T47D (cell line): ENCODE data around the gene MSANTD2.

Source experiments
- DNase-seq, 2 experiments: peaks; one replicate each; pipeline versions ENCODE4 v3.0.0 to v3.0.0-alpha.2; 2011 to 2012; ENCODE audit warnings: low read depth in 1 of 2, low spot score in 1 of 2
- JUND ChIP-seq: IDR thresholded peaks from 2 replicates; pipeline ENCODE4 v1.6.1; 2012; ENCODE audit warnings: low read depth
- in situ Hi-C: cut with HindIII; loops from 2 replicates; pipeline ENCODE4 v1.10.0; 2016; ENCODE audit warnings: low sequenced_read_pairs, low pct_unique_long_range_greater_than_20kb

MSANTD2 gene

DNA sequence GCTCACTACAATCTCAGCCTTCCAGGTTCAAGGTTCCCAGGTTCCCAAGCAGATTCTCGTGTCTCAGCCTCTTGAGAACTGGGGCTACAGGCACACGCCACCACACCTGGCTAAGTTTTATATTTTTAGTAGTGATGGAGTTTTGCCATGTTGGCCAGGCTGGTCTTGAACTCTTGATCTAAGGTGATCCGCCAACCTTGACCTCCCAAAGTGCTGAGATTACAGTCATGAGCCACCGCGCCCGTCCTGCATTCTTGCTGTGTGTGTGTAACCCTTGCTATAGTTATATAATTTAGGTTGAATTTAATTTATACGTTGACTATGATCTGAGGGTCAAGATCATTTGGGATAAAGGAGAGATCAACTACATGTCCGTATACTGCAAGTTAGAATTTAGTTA lies 35.7 kb upstream of the MSANTD2 start:
- TF ChIP-seq JUND, result no peak
- DNase-seq, result no peak
- in situ Hi-C loops, result loop anchor here (10.0 kb wide), 1 partner anchor 171 kb away; no protein-coding TSS in a partner anchor

DNA sequence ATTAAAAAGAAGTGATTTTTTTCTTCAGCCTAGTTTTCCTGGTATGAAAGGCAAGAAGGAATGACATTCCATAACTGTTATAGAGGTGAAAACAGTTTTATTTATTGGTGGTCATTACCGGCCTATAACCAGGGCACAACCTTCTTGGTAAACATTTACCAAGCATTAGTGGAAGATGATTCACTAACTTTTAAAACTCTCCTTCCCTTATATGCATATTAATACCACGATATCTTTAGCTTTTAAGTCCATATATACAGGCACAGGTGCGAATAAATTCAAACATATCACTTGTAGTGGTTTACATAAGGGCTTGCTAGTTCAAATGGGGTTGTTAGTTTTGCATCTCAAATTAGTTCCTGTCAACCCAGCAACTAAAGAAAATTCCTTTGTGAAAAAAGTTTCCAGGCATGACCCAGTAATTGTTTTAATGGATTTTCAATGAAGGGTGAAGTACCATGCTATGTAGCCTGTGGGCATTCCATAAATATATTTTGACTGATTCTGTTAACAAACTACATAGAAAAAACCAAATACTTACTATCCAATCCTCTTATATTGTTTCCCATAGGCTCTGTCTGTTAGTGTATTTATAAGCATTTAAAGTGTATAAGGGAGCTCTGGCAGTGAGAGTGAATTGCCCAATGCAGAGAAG lies 34.4 kb upstream of the MSANTD2 start:
- no peak for DNase-seq
- in situ Hi-C loops, result loop anchor here (10.0 kb wide), 1 partner anchor 170 kb away; no protein-coding TSS in a partner anchor
- TF ChIP-seq JUND, result no peak

GRCh38 chr11:124832571-124832970 lies 32.4 kb upstream of the MSANTD2 start:
- TF ChIP-seq JUND, result no peak
- in situ Hi-C loops, result loop anchor here (10.0 kb wide), 1 partner anchor 168 kb away; no protein-coding TSS in a partner anchor
- DNase-seq, result no peak

DNA sequence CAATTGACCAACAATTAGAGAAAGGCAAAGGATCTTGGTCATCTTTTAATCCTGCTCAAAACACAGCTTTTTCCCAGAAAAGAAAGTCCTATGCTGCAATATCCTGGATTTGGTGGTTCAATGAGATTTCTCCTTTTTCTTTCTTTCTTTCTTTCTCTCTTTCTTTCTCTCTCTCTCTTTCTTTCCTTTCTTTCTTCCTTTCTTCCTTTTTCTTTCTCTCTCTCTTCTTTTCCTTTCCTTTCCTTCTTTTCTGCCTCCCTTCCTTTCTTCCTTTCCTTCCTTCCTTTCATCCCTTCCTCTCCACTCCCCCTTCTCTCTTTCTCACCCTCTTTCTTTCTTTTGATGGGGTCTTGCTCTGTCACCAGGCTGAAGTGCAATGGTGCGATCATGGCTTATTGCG lies 31.7 kb upstream of the MSANTD2 start:
- DNase-seq, result no peak
- in situ Hi-C loops, result loop anchor here (10.0 kb wide), 1 partner anchor 167 kb away; no protein-coding TSS in a partner anchor
- no peak for TF ChIP-seq JUND

DNA sequence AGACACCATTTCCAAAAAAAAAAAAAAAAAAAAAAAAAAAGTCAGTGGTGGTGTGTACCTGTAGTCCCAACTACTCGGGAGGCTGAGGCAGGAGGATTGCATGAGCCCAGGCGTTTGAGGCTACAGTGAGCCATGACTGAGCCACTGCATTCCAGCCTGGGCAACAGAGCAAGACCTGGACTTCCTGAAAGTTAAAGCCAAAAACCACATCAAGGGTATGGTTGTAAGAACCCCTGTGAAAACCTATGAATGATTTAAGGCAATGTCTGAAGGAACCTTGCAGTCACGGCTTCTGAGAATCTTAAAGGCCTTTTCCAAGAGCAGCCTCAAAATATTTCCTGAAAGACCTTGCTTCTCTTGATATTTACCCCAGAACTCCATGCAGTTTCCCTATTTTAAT lies 30.5 kb upstream of the MSANTD2 start:
- DNase-seq, result no peak
- TF ChIP-seq JUND, result no peak
- in situ Hi-C loops, result loop anchor here (10.0 kb wide), 1 partner anchor 166 kb away; no protein-coding TSS in a partner anchor

DNA sequence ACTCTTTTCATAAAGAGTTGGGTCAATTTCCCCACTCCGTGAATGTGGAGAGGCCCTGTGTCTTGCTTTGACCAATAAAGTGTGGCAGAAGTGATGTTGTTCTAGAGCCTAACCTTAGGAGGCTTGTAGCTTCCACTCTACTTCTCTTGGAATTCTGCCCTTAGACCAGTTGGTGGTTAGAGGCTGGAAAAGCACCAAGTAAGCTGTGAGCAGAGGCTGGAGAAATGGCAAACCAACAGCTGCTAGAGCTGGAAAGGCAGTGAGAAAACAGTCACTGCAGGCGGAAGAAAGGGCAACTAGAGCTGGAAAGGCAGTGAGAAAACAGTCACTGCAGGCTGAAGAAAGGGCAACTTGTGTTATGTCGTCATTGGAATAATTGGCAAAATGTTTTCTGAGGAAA lies 29.8 kb upstream of the MSANTD2 start:
- in situ Hi-C loops, result loop anchor here (10.0 kb wide), 1 partner anchor 165 kb away; no protein-coding TSS in a partner anchor
- no peak for DNase-seq
- TF ChIP-seq JUND, result no peak

- in situ Hi-C loops, result no loop called here
- TF ChIP-seq JUND, result no peak
- no peak for DNase-seq
These were observed 25.7 kb upstream of the MSANTD2 start for GRCh38 chr11:124825876-124826275.

- TF ChIP-seq JUND, result no peak
- DNase-seq, result peak in 1 of 2 experiments; percentile 55
- in situ Hi-C loops, result no loop called here
These were observed 23.5 kb upstream of the MSANTD2 start for GRCh38 chr11:124823512-124824376.

DNA sequence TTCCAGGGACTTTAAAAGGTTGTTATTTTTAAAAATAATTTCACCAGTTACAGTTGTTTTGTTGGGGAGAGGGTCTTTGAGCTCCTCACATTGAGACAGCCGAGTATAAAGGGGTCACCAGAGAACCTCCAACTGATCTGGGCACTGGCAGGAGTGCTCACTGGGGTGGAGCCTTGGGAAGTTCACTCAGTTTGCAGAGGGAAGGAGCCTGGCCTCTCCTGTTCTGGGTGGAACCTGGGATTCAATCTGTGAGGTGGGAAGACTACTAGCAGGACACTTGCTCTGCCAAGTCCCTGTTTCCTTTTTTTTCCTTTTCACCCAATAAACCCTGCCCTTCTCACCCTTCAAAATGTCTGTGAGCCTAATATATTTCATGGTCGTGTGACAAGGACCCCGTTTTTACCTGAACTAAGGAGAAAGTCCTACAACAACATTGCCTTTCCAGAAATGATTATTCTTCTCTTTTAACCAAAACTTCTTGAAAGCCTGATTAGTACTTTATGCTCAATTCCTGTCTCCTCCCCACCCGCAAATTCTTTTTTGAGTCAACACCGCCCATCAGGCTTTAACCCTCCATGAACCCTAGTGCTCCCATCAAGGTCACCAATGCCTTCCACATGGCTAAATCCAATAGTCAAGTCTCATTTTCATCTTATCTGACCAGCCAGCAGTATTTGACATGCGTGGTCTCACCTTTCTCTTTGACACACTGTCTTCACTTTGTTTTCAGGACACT lies 22.0 kb upstream of the MSANTD2 start:
- TF ChIP-seq JUND, result no peak
- in situ Hi-C loops, result no loop called here
- DNase-seq, result no peak

DNA sequence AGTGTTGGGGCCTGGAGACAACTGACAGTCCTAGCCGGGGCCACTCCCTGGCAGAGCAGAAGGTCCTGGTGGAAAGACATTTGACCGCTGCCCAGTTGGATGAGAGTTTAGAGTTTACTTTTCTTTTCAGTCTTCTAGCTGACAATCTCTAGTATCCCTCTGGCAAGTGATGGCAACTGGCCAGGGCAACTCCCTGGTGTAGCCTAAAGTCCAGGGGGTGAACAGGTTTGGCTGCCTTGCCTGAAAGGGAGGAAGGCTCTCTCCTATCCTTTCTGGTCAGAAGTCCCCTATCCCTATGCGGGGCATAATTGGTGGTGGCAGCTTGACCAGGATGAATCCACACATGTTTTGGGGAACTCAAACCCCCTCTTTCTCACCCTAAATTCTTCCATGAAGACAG lies 16.8 kb upstream of the MSANTD2 start:
- no peak for TF ChIP-seq JUND
- in situ Hi-C loops, result no loop called here
- DNase-seq, result peak in 1 of 2 experiments; percentile 57

GRCh38 chr11:124814739-124815138 lies 14.5 kb upstream of the MSANTD2 start:
- TF ChIP-seq JUND, result no peak
- in situ Hi-C loops, result no loop called here
- no peak for DNase-seq

DNA sequence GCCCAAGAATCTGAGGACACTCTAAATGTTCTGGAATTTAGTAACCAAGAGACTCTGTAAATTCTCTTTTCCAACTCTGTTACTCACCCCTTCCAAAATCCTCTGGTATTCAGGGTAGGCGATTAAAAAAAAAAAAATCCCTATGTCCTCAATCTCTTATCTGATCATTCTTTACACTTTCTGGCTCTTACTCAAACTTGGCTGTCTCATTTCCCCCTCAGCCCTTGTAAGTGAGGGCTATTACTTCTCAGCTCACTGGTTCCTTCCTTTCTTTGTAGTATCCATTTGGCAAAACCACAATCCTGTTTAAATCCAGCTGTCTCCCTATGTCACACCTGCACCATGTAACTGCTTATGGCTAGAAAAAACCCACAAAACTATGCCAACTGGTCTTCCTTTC lies 12.7 kb upstream of the MSANTD2 start:
- TF ChIP-seq JUND, result no peak
- in situ Hi-C loops, result no loop called here
- no peak for DNase-seq
